ENCODE measurements around the gene NUDT19.

The NUDT19 gene

GRCh38 chr19:32680986-32681385, 10.6 kb upstream of the NUDT19 start:
- ATAC-seq = no peak
- TF ChIP-seq PATZ1 (CRISPR knock-in tag; IDR thresholded peaks at IDR 0.05; ENCODE audit: borderline replicate concordance) (no peak), ISL1 (CRISPR knock-in tag; IDR thresholded peaks at IDR 0.05) (no peak), SNAI2 (CRISPR knock-in tag; IDR thresholded peaks at IDR 0.05) (no peak), ZNF70 (CRISPR knock-in tag; IDR thresholded peaks at IDR 0.05) (no peak), ZNF8 (CRISPR knock-in tag; IDR thresholded peaks at IDR 0.05) (no peak), ZC3H10 (CRISPR knock-in tag; IDR thresholded peaks at IDR 0.05) (no peak), TSHZ2 (CRISPR knock-in tag; IDR thresholded peaks at IDR 0.05) (no peak), CSDC2 (CRISPR knock-in tag; IDR thresholded peaks at IDR 0.05) (no peak), PPARA (CRISPR knock-in tag; IDR thresholded peaks at IDR 0.05; ENCODE audit: borderline replicate concordance) (no peak), ZNF565 (CRISPR knock-in tag; conservative IDR thresholded peaks at IDR 0.05; ENCODE audit: low read depth) (no peak), RARB (CRISPR knock-in tag; IDR thresholded peaks at IDR 0.05) (no peak), POU6F1 (CRISPR knock-in tag; IDR thresholded peaks at IDR 0.05; ENCODE audit: borderline replicate concordance, low read depth) (no peak), OSR1 (CRISPR knock-in tag; IDR thresholded peaks at IDR 0.05) (no peak), ZFP3 (CRISPR knock-in tag; IDR thresholded peaks at IDR 0.05) (no peak)
- TF ChIP-seq, protein P1, sequence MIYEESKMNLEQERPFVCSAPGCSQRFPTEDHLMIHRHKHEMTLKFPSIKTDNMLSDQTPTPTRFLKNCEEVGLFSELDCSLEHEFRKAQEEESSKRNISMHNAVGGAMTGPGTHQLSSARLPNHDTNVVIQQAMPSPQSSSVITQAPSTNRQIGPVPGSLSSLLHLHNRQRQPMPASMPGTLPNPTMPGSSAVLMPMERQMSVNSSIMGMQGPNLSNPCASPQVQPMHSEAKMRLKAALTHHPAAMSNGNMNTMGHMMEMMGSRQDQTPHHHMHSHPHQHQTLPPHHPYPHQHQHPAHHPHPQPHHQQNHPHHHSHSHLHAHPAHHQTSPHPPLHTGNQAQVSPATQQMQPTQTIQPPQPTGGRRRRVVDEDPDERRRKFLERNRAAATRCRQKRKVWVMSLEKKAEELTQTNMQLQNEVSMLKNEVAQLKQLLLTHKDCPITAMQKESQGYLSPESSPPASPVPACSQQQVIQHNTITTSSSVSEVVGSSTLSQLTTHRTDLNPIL (CRISPR knock-in tag; IDR thresholded peaks at IDR 0.05; ENCODE audit: low read depth) = no peak
- TF ChIP-seq, protein P2, sequence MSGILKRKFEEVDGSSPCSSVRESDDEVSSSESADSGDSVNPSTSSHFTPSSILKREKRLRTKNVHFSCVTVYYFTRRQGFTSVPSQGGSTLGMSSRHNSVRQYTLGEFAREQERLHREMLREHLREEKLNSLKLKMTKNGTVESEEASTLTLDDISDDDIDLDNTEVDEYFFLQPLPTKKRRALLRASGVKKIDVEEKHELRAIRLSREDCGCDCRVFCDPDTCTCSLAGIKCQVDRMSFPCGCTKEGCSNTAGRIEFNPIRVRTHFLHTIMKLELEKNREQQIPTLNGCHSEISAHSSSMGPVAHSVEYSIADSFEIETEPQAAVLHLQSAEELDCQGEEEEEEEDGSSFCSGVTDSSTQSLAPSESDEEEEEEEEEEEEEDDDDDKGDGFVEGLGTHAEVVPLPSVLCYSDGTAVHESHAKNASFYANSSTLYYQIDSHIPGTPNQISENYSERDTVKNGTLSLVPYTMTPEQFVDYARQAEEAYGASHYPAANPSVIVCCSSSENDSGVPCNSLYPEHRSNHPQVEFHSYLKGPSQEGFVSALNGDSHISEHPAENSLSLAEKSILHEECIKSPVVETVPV (CRISPR knock-in tag; IDR thresholded peaks at IDR 0.05) = no peak

GRCh38 chr19:32682317-32682716, 9.3 kb upstream of the NUDT19 start:
- ATAC-seq = no peak
- TF ChIP-seq ESRRG (CRISPR knock-in tag; IDR thresholded peaks at IDR 0.05) (no peak), TSHZ2 (CRISPR knock-in tag; IDR thresholded peaks at IDR 0.05) (no peak), RARB (CRISPR knock-in tag; IDR thresholded peaks at IDR 0.05) (no peak), PPARA (CRISPR knock-in tag; IDR thresholded peaks at IDR 0.05; ENCODE audit: borderline replicate concordance) (no peak), ZNF565 (CRISPR knock-in tag; conservative IDR thresholded peaks at IDR 0.05; ENCODE audit: low read depth) (no peak)
- TF ChIP-seq, protein P1 (CRISPR knock-in tag; IDR thresholded peaks at IDR 0.05; ENCODE audit: low read depth) = no peak
